Bronchial epithelial cell (primary cell): ENCODE measurements around the gene VPREB1. TPM values are rescaled to one million over a fixed set of nuclear protein-coding genes. Genes with fewer than 3 reads are reported as not detected.
"Not testable (repeated sequence)": the region's sequence is repeated elsewhere in the genome, so short reads cannot be mapped to it uniquely, and the experiment has no call there.

Experiments used
- DNase-seq: peaks from one replicate; pipeline ENCODE4 v3.0.0-alpha.2; 2010; ENCODE audit warnings: low read depth
- FAIRE-seq: peaks from 2 replicates; lab custom pipeline; 2011; peaks lifted over from hg19 to GRCh38; lab: Jason Lieb, UNC
- H3K27me3 ChIP-seq: 2 replicates; pipeline ENCODE4 v1.5.1; 2011; ENCODE audit warnings: low read length; ENCODE audit not compliant: control insufficient read depth, insufficient read depth
- H3K36me3 ChIP-seq: 2 replicates; pipeline ENCODE4 v1.5.1; 2011; ENCODE audit warnings: low read length; ENCODE audit not compliant: control insufficient read depth, insufficient read depth
- H3K4me3 ChIP-seq: 2 replicates; pipeline ENCODE4 v1.5.1; 2011; ENCODE audit warnings: mild to moderate bottlenecking, low read depth, low read length, control low read depth
- CTCF ChIP-seq: IDR thresholded peaks from 2 replicates; pipeline ENCODE4 v1.5.1; 2011; ENCODE audit warnings: mild to moderate bottlenecking, moderate library complexity, low read length, control low read depth, inconsistent platforms; ENCODE audit not compliant: insufficient read depth, severe bottlenecking
- total RNA-seq: library from RNA; depleted of rRNA; stranded (reverse); fragments of >200 nt; gene quantifications from 2 replicates; pipeline ENCODE4 v1.2.1, GENCODE V29; 2014

VPREB1 gene
- total RNA-seq, 1 donor from 2014 or later: not detected

GRCh38 chr22:22245935-22246525 is 1.4 kb downstream of the VPREB1 start:
- no peak for TF ChIP-seq CTCF
- DNase-seq (no peak), FAIRE-seq (no peak)
- peaks cover 1% of the 10 kb centered on the region for H3K27me3 ChIP-seq
- H3K4me3 ChIP-seq: no peak overlapping the region
- H3K36me3 ChIP-seq: no peaks in the 10 kb centered on the region

- no peak for DNase-seq
- H3K4me3 ChIP-seq: no peak overlapping the region
- TF ChIP-seq CTCF: no peak
- no peaks in the 10 kb centered on the region for H3K36me3 ChIP-seq
- FAIRE-seq: no peak
- peaks cover 1% of the 10 kb centered on the region for H3K27me3 ChIP-seq
Observed at GRCh38 chr22:22246706-22247105, 2.1 kb downstream of the VPREB1 start.

- DNase-seq (no peak), FAIRE-seq (peak; percentile 7)
- Histone ChIP-seq H3K4me3 (no peak overlapping the region), H3K27me3 (peaks cover 1% of the 10 kb centered on the region), H3K36me3 (no peaks in the 10 kb centered on the region)
- TF ChIP-seq CTCF: no peak
Observed at GRCh38 chr22:22248878-22249277, 4.3 kb downstream of the VPREB1 start.

- FAIRE-seq, H3K36me3 ChIP-seq, H3K4me3 ChIP-seq, DNase-seq, H3K27me3 ChIP-seq: not testable (repeated sequence)
Observed at GRCh38 chr22:22250651-22251050, 6.1 kb downstream of the VPREB1 start.

GRCh38 chr22:22256133-22256532 is 11.5 kb downstream of the VPREB1 start:
- H3K4me3 ChIP-seq, H3K36me3 ChIP-seq, H3K27me3 ChIP-seq, FAIRE-seq, DNase-seq: not testable (repeated sequence)

GRCh38 chr22:22258597-22259415 is 14.2 kb downstream of the VPREB1 start:
- H3K36me3 ChIP-seq, H3K4me3 ChIP-seq, FAIRE-seq, DNase-seq, H3K27me3 ChIP-seq: not testable (repeated sequence)

GRCh38 chr22:22260169-22260568 is 15.6 kb downstream of the VPREB1 start:
- not testable (repeated sequence) for H3K36me3 ChIP-seq, FAIRE-seq, H3K4me3 ChIP-seq, DNase-seq, H3K27me3 ChIP-seq

GRCh38 chr22:22260586-22260985 is 16.0 kb downstream of the VPREB1 start:
- not testable (repeated sequence) for H3K36me3 ChIP-seq, DNase-seq, H3K4me3 ChIP-seq, FAIRE-seq, H3K27me3 ChIP-seq

- not testable (repeated sequence) for FAIRE-seq, H3K36me3 ChIP-seq, H3K27me3 ChIP-seq, H3K4me3 ChIP-seq
- DNase-seq: peak; percentile 72
Observed at GRCh38 chr22:22262332-22263074, 17.9 kb downstream of the VPREB1 start.

GRCh38 chr22:22263823-22264222 is 19.2 kb downstream of the VPREB1 start:
- not testable (repeated sequence) for DNase-seq, H3K4me3 ChIP-seq, FAIRE-seq, H3K27me3 ChIP-seq, H3K36me3 ChIP-seq
